ENCODE data around the gene GABRD.

GABRD gene

DNA sequence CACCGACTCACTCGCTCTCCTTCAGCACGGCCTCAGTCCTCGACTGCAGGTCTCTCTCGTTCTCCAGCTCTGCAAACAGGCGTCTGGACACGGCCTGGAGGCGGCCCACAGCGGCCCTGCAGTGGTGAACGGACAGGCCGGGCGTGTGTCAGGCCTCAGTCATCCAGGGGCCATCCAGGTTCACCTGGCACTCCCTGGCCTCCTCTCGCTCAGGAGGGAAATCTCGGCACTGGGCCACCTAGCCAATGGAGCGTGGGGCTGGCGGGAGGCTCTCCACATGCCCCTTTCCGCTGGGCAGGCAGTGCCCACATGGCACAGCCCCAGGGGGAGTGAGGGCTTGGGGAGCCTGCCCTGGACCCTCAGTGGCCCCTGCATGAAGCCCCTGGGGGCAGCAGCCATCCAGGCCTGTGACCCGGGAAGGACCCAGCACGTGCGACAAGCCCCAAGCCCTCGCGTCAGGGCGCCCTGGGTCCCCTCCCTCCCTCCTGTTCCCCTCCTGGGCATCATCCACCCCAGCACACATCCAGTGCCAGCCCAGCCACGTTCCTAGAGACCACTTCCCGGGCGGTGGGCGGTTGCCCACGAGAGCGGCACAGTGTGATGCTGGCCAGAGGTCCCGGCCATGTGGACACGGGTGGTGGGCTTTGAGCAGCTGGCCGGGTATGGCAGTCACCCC lies 33.6 kb upstream of the GABRD start:
- DNase-seq (ENCODE audit: low read depth in 2 of 2), result no peak

DNA sequence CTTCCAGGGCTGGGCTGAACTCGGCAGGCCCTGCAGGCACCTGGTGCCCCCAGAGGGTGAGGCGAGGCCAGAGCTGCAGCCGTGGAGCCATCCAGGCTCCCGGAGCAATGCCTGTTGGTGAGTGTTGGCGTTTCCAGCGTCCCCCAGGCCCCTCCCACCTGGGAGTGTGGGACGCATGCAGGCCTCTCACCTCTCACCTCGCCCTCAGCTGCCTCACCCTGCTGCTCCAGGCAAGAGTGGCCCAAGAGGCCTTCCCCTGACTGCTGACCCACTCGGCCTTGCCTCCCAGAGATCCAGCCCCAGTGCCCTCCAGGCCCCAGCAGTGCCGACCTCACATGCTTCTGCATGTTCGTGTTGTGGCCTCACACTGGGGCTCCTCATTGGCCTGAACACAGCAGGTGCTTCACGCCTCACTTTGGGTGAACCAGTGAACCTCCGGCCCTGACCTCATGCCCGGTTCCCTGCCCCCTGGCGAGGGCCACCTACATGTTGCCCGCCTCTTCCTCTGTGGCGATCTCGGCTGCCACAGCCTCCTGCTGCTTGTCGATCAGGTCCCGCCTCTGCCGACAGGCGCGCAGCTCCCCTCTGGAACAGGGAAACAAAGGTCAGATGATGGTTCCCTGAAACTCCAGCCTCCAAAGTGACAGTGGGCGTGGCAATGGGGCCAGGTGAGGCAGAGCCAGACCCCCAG lies 32.5 kb upstream of the GABRD start:
- DNase-seq (ENCODE audit: low read depth in 2 of 2), result no peak

DNA sequence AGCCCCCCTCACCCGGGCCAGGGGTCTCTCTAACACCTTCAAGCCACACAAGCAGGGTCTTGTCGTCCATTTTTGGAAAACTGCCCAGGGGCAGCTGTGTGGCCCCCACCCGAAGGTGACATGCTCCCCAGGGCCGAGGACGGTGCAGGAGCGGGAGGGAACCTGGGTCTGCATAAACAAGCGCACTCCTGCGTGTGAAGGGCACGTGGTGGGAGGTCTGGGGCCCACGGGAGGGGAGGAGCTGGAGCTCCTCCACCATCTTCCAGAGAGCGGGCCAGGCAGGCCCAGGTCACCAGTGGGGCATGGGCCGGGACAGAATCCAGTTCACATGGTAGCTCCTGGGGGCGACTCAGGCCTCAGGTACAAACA lies 32.0 kb upstream of the GABRD start:
- no peak for DNase-seq (ENCODE audit: low read depth in 2 of 2)

DNA sequence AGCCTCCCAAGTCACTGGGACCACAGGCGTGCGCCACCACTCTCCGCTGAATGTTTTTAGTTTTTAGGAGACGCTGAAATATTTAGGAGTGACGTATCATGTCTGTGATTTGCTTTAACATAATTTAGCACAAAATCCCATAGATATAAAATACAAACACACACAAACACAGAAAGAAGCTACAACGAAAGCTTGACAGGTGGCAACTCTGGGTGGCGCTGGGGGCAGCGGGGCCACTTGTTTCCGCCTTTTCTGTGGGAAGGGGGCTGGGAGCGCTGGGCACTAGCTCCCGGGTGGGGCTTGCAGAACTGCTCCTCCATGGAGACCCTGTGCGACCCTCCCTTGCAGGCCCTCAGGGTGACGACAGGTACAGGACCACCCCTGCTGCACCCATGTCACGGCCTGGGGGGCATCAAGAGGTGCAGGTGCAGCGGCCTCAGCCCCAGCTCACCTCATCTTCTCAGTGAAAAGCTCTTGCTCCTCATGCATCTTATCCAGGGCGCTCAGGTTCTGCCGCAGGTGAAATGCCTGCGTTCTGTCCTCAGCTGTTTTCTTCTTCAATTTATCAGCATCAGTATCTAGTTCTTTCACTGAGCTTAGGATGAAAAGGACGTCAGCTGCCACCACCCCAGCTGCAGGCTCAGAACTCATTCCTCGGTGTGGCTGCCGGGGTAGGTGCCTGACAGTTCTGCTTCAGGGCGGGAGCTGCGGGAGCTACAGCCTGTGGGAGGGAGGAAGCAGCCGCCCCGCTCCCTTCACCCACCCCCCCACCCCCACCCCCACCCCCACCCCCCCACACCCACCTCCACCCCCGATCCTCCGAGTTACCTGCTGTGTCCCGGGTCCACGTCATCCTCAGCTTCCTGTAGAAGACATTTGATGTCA lies 30.8 kb upstream of the GABRD start:
- peak in 1 of 2 donors; percentile 5 for DNase-seq (ENCODE audit: low read depth in 2 of 2)

GRCh38 chr1:1989102-1989542 lies 30.0 kb upstream of the GABRD start:
- no peak for DNase-seq (ENCODE audit: low read depth in 2 of 2)

- no peak for DNase-seq (ENCODE audit: low read depth in 2 of 2)
Observed at GRCh38 chr1:1989789-1990188, 29.4 kb upstream of the GABRD start.

DNA sequence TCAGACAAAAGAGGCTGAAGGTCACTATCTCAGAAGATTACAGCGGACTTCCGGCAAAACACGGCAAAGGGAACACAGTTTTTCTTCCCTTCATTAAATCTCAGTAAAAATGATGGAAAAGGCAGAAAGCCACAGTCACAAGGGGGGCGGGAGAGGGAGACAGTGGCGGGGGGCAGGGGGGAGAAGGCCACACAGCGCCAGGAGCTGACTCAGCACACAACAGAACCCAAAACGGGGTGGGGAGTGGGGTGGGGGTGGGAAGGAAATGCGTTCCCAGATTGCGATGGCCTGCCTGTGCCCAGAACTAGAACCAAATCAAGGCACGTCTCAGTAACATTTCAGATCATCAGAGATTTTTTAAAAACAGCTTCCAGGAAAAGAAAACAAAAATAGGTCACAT lies 28.9 kb upstream of the GABRD start:
- DNase-seq (ENCODE audit: low read depth in 2 of 2), result no peak

GRCh38 chr1:1994536-1994935 lies 24.6 kb upstream of the GABRD start:
- DNase-seq (ENCODE audit: low read depth in 2 of 2), result no peak

GRCh38 chr1:1996207-1996651 lies 22.9 kb upstream of the GABRD start:
- DNase-seq (ENCODE audit: low read depth in 2 of 2), result no peak

DNA sequence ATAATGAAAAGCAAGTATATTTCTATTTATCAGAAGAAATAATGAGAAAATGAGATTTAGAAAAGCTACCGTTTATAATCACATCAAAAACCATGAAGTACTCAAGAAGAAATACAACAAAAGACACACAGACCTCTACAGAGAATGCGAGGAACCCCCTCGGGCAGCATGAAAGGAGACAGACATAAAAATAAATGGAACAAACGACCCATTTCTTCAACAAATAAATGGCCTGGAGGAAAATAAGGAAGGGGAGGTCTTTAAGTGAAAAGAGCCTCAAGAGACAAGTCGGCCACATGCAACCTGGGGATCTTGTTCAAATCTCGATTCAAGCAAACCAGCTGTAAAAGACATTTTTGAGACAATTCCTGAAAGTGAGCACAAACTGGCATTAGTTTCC lies 21.6 kb upstream of the GABRD start:
- no peak for DNase-seq (ENCODE audit: low read depth in 2 of 2)

- no peak for DNase-seq (ENCODE audit: low read depth in 2 of 2)
Observed at GRCh38 chr1:2000432-2000831, 18.7 kb upstream of the GABRD start.

- no peak for DNase-seq (ENCODE audit: low read depth in 2 of 2)
Observed at GRCh38 chr1:2000850-2001249, 18.3 kb upstream of the GABRD start.

DNA sequence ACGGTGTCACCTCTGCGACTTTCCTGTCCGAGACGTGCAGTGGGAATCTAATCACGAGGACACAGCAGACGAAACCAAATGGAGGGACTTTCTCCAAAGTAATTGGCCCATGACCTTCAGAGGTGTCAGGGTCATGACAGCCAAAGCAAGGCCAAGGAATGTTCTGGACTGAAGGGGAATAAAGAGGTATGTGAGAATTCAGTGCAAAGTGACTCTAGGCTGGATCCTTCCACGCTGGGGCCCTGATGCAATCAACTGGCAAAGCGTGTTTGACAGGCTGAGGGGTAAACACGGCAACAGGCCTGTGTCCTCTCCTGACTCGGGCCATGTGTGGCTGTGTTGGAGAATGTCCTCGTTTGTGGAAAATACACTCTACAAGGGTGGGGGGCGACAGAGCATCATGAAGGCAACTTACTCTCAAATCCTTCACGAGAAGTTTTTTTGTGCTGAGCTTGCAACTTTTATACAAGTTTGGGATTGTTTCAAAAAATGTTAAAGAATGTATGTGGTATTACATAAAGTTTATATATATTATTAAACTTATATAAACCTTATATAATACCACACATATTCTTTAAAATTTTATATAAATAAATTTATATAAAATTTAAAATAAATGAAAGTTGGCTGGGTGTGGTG lies 17.3 kb upstream of the GABRD start:
- no peak for DNase-seq (ENCODE audit: low read depth in 2 of 2)

DNA sequence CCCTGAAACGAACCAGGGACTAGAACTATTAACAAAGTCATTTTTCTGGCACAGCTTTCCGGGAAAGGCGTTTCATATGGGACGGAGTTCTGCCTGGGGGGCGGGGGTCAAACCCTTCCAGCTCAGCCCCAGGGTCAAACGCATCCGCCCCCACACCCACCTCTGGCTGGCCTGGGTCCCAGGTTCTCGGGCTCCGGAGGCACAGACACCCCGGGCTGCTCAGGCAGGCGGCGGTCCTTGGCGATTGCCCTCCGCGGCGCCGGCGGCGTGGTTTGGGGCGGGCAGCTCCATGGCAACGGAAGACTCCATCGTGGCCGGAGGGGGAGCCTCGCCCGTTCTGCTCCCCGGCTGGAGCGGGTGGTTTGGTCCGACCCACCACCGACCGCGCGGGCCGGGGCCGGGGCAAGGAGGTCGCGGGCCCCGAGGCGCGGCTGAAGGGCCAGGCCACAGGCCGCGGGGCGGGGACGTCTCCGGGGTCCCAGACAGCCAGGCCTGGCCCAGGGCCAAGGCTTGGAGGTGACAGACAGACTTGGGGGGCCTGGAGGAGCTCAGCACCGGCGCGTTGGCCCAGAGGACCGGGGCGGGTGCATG lies 15.5 kb upstream of the GABRD start, which contains the start of gene CFAP74:
Gene CFAP74 (minus strand): TSS at position 246 of the 591 bp plus-strand sequence. CDS start 12,830 bp downstream, outside the sequence.
- DNase-seq (ENCODE audit: low read depth in 2 of 2), result no peak

GRCh38 chr1:2004856-2005255 lies 14.3 kb upstream of the GABRD start:
- DNase-seq (ENCODE audit: low read depth in 2 of 2), result no peak

DNA sequence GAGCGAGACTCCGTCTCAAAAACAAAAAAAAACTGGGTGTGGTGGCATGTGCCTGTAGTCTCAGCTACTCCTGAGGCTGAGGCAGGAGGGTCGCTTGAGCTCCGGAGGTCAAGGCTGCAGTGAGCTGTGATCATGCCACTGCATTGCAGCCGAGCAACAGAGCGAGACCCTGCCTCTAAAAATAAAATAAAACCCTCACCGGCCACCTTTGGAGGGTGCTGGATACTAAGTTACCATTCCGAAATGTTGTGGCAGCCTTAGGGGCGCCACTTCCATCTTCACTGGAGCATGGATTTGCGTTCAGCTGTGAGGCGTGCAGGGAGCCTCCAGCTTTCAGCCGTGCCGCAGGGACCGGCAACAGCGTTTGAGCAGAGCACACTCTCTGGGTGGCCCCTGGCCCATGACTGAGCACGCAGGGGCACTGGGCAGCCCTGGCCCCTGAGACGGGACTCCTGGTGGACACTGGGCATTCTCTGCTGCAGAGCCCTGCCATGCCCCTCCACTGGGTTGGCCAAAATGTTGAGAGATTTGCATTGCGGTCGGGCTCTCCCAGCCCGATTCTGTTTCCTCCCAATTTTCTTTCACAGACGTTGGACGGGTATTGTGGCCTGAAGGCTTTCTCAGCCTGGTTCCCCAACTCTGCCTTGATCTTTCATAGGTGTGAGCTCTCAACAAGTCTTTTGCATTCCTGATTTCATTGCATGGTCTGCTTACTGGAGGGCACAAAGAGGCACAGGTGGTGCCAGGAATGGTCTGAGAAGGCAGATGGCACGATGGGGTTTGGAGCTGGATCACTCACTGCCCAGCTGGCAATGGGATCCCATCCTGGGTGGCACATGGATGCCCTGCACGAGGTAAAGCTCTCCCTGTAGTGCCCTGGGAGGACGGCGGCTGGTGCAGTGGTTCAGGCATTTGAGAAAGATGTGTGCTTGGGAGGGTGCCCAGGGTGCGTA lies 9.8 kb upstream of the GABRD start:
- no peak for DNase-seq (ENCODE audit: low read depth in 2 of 2)

GRCh38 chr1:2014181-2014580 lies 5.0 kb upstream of the GABRD start:
- DNase-seq (ENCODE audit: low read depth in 2 of 2), result no peak

GRCh38 chr1:2014741-2015735 lies 4.1 kb upstream of the GABRD start:
- no peak for DNase-seq (ENCODE audit: low read depth in 2 of 2)

- no peak for DNase-seq (ENCODE audit: low read depth in 2 of 2)
Observed at GRCh38 chr1:2016123-2016522, 3.0 kb upstream of the GABRD start.
